Testis (tissue), 3 donors: ENCODE data around the gene PTGFRN. TPM values are rescaled to one million over a fixed set of nuclear protein-coding genes. Genes with fewer than 3 reads are reported as not detected.

ENCODE experiments used
- DNase-seq: peaks from one replicate; pipeline ENCODE4 v3.0.0-alpha.2; 2019
- H3K27ac ChIP-seq, 2 donors: fragments of 200-600 bp; sonication (generic); one replicate each; pipeline ENCODE4 v1.5.1; 2019
- H3K27me3 ChIP-seq: fragments of 200-600 bp; sonication (generic); one replicate; pipeline ENCODE4 v1.5.1; 2019
- H3K36me3 ChIP-seq: fragments of 200-600 bp; sonication (generic); one replicate; pipeline ENCODE4 v1.5.1; 2017; ENCODE audit warnings: low read depth; ENCODE audit errors: missing control alignments
- H3K4me1 ChIP-seq: fragments of 200-600 bp; sonication (generic); one replicate; pipeline ENCODE4 v1.5.1; 2019
- H3K4me3 ChIP-seq, 2 donors: fragments of 200-600 bp; sonication (generic); one replicate each; pipeline ENCODE4 v1.5.1; 2017 to 2019
- H3K9me3 ChIP-seq: fragments of 200-600 bp; sonication (generic); one replicate; pipeline ENCODE4 v1.5.1; 2017
- CTCF ChIP-seq, 3 experiments: fragments of 450-650 bp in 2 of 3; fragments of 200-600 bp in 1 of 3; sonication (generic) in 1 of 3; IDR thresholded peaks; one replicate each; pipeline ENCODE4 v1.5.1; 2016 to 2019; ENCODE audit warnings: antibody characterized with exemption in 3 of 3, mild to moderate bottlenecking in 2 of 3, moderate library complexity in 1 of 3
- POLR2A ChIP-seq: fragments of 450-650 bp; IDR thresholded peaks from one replicate; pipeline ENCODE4 v1.6.1; 2017; ENCODE audit warnings: antibody characterized with exemption, mild to moderate bottlenecking, moderate library complexity
- WGBS, 2 donors: methylation state at CpG; one replicate each; pipeline ENCODE4 v1.1.5; 2018; 5-methylcytosine and 5-hydroxymethylcytosine counted together
- intact Hi-C: fragments of 100-400 bp; cut with DNase I; formaldehyde crosslinking; loops from one replicate; pipeline ENCODE4 v1.15.1; 2023; ENCODE audit warnings: low total_unique reads
- polyA plus RNA-seq: library from polyadenylated mRNA; stranded (reverse); fragments of 350-450 nt; fragmentation: Illumina TruSeq; extraction: RNeasy Lipid Tissue Mini Kit (QIAGEN cat#74804); gene quantifications from one replicate; pipeline ENCODE4 v1.2.3, GENCODE V29; 2014; ENCODE audit warnings: low read depth, low replicate concordance; ENCODE audit not compliant: insufficient read depth
- total RNA-seq, 2 donors: library from RNA; depleted of rRNA; stranded (reverse); fragments of >200 nt; gene quantifications; one replicate each; pipeline ENCODE4 v1.2.3, GENCODE V29; 2016

The PTGFRN gene
- total and polyA plus RNA-seq, 3 donors from 2014 or later: 26.8 to 32.0 (median 28.1) TPM

DNA sequence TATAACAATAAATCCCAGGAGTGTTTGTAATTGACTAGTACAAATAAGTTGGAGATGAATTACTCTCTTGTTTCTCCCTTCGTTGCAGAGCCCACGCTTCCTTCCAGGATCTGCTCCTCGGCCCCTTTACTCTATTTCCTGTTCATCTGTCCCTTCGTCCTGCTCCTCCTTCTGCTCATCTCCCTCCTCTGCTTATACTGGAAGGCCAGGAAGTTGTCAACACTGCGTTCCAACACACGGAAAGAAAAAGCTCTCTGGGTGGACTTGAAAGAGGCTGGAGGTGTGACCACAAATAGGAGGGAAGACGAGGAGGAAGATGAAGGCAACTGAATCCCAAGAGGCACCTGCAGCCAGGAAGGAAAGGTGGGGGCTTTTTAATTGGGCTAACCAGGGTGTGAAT, 124.1 kb downstream of the PTGFRN start:
- H3K4me1 ChIP-seq: peaks cover 6% of the 10 kb centered on the region
- H3K27me3 ChIP-seq: no peaks in the 10 kb centered on the region
- no peak overlapping the region for H3K27ac ChIP-seq
- DNase-seq: no peak
- TF ChIP-seq POLR2A (no peak), CTCF (IDR thresholded peaks at IDR 0.05) (no peak)
- WGBS, 2 donors: 68 to 69% methylated on average over 7 of the region's 7 CpGs
- intact Hi-C loops: no loop called here
- H3K4me3 ChIP-seq: no peak overlapping the region
- H3K9me3 ChIP-seq: no peaks in the 10 kb centered on the region
- H3K36me3 ChIP-seq: no peaks in the 10 kb centered on the region

DNA sequence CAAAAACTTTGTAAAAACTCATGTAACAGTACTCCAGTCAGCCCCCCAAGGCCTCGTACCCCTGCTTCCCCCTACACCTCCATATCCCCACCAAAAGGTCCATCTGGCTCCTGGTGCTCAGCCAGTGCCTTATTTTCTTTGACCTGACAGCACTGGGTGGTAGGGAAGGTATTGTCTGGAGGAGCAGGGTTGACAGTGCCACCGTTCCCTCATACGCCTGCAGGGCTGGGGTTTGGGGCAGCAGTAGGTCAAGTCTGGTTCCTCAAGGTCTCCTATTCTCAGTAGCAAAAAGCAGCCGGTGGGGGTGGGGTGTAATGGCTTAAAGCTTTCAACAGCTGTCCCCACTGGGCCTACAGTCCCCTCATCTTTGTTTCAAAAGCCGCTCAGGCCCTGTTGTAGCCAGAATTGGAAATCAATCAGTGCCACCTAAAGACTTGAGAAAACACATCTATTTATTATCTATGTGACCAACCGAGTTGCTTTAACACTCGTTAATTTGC, 125.1 kb downstream of the PTGFRN start:
- WGBS, 2 donors: 91 to 93% methylated on average over 7 of the region's 7 CpGs
- Histone ChIP-seq H3K9me3 (no peaks in the 10 kb centered on the region), H3K4me3 (no peak overlapping the region), H3K4me1 (peaks cover 6% of the 10 kb centered on the region), H3K27ac (no peak overlapping the region), H3K36me3 (no peaks in the 10 kb centered on the region), H3K27me3 (no peaks in the 10 kb centered on the region)
- DNase-seq: no peak
- intact Hi-C loops: no loop called here
- TF ChIP-seq CTCF (IDR thresholded peaks at IDR 0.05) (no peak), POLR2A (no peak)

DNA sequence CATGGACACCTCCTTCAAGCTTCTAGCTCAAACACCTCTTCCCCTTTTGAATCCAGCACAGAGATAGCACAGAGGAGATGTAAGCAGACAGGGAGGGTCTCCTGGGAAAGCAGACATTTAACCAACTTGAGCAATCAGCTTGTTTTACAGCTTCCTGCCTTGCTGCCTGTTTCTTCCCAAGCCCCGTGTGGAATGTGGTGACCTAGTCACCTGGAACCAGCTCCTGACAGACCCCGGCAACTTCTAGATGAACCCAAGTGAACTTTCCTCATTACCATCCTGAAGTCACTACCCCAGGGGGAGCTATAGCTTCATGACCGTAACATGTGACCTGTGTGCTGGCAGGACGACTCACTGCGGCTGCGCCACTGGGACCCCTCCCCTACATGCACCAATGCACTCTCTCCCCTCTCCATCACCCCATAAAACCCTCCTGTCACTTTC, 126.3 kb downstream of the PTGFRN start:
- H3K4me3 ChIP-seq: no peak overlapping the region
- H3K27ac ChIP-seq: no peak overlapping the region
- DNase-seq: no peak
- intact Hi-C loops: no loop called here
- H3K36me3 ChIP-seq: no peaks in the 10 kb centered on the region
- H3K4me1 ChIP-seq: peaks cover 6% of the 10 kb centered on the region
- WGBS, 2 donors: 71 to 89% methylated on average over 6 of the region's 6 CpGs
- H3K9me3 ChIP-seq: no peaks in the 10 kb centered on the region
- TF ChIP-seq CTCF (IDR thresholded peaks at IDR 0.05): no peak
- no peak for TF ChIP-seq POLR2A
- H3K27me3 ChIP-seq: no peaks in the 10 kb centered on the region

- no peak overlapping the region for H3K4me3 ChIP-seq
- intact Hi-C loops: no loop called here
- no peak for TF ChIP-seq CTCF (IDR thresholded peaks at IDR 0.05)
- TF ChIP-seq POLR2A: no peak
- no peaks in the 10 kb centered on the region for H3K36me3 ChIP-seq
- H3K27me3 ChIP-seq: no peaks in the 10 kb centered on the region
- no peak overlapping the region for H3K27ac ChIP-seq
- no peak for DNase-seq
- peaks cover 6% of the 10 kb centered on the region for H3K4me1 ChIP-seq
- 93 to 94% methylated on average over 1 of the region's 1 CpG for WGBS, 2 donors
- no peaks in the 10 kb centered on the region for H3K9me3 ChIP-seq
Measured at GRCh38 chr1:117037802-117038201, 128.1 kb downstream of the PTGFRN start.

DNA sequence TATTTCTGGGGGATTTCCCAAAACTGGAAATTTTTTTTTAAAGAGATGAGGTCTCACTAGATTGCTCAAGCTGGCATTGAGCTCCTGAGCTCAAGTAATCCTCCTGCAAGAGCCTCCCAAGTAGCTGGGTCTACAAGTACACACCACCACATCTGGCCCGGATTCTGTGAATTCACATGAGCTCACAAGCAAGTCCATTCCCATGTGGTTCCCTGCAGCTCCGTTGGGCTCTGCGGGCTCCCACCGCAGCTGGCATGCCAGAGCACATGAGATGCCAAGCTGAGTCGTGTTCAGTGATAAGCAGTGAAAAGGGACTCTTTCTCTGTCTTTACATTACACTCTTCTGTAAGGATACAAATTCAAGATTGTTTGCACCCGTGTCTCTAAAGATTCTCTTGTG, 128.5 kb downstream of the PTGFRN start:
- no peaks in the 10 kb centered on the region for H3K36me3 ChIP-seq
- no peak overlapping the region for H3K27ac ChIP-seq
- H3K27me3 ChIP-seq: no peaks in the 10 kb centered on the region
- no peak for DNase-seq
- WGBS, 2 donors: 88 to 94% methylated on average over 6 of the region's 6 CpGs
- peaks cover 4% of the 10 kb centered on the region for H3K4me1 ChIP-seq
- no peak for TF ChIP-seq CTCF (IDR thresholded peaks at IDR 0.05)
- no peak for TF ChIP-seq POLR2A
- H3K9me3 ChIP-seq: no peaks in the 10 kb centered on the region
- intact Hi-C loops: no loop called here
- H3K4me3 ChIP-seq: no peak overlapping the region
